Stimulated activated naive B cell treated with anti-CD40 and anti-IgM and Interleukin-4, amounts not matched to agents 10 μg/mL and 1 μg/mL and 100 μg/mL, for 72 hours (primary cell): ENCODE results near the gene ZNF407.

Experiments
- ATAC-seq, 2 donors: fragments of 150-1000 bp; cut with Tn5 transposase; replicated peaks; 2 replicates each; pipeline ENCODE4 v1.10.0; 2021; ENCODE audit warnings: moderate library complexity in 1 of 2
- DNase-seq: peaks from one replicate; pipeline ENCODE4 v3.0.0; 2021
- H3K27ac Mint-ChIP-seq: one replicate; pipeline ENCODE4 v1.8.0; 2022; ENCODE audit warnings: mild to moderate bottlenecking, mixed read lengths
- H3K27me3 Mint-ChIP-seq, 2 donors: one replicate each; pipeline ENCODE4 v1.8.0; 2022; ENCODE audit warnings: mixed read lengths in 2 of 2
- H3K36me3 Mint-ChIP-seq, 2 donors: one replicate each; pipeline ENCODE4 v1.8.0; 2022; ENCODE audit warnings: mixed read lengths in 2 of 2, mild to moderate bottlenecking in 1 of 2
- H3K4me1 Mint-ChIP-seq, 2 donors: one replicate each; pipeline ENCODE4 v1.8.0; 2022; ENCODE audit warnings: mixed read lengths in 2 of 2, mild to moderate bottlenecking in 1 of 2
- H3K4me3 Mint-ChIP-seq, 2 donors: one replicate each; pipeline ENCODE4 v1.8.0; 2022; ENCODE audit warnings: mild to moderate bottlenecking in 2 of 2, mixed read lengths in 2 of 2, moderate library complexity in 1 of 2
- H3K9me3 Mint-ChIP-seq, 2 donors: one replicate each; pipeline ENCODE4 v1.8.0; 2022; ENCODE audit warnings: mixed read lengths in 2 of 2, mild to moderate bottlenecking in 1 of 2

Gene ZNF407

DNA sequence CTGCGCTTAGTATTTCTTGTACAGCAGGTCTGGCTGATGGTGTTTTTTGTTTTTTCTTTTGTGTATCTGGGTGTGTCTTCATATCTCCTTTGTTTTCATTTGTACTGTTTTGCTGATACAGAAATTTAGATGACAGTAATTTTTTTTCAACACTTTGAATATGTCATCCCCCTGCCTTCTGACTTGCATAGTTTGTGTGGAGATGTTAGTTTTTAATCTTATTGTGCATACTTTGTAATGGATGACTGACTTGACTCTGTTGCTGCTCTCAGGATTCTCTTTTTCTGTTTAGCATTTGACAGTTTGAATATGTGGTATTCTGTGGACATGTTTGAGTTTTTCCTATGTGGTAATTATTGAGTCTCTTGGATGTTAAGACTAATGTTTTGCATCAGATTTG is 161.3 kb downstream of the ZNF407 start:
- ATAC-seq (no peak), DNase-seq (no peak)
- no peak overlapping the region for H3K27ac Mint-ChIP-seq
- H3K9me3 Mint-ChIP-seq, result peaks cover 19 to 24% of the 10 kb centered on the region in 2 donors
- H3K36me3 Mint-ChIP-seq, result peaks cover 24 to 60% of the 10 kb centered on the region in 2 donors
- H3K4me3 Mint-ChIP-seq, result no peak overlapping the region
- peaks cover 2 to 13% of the 10 kb centered on the region in 2 donors for H3K4me1 Mint-ChIP-seq
- no peaks in the 10 kb centered on the region for H3K27me3 Mint-ChIP-seq

DNA sequence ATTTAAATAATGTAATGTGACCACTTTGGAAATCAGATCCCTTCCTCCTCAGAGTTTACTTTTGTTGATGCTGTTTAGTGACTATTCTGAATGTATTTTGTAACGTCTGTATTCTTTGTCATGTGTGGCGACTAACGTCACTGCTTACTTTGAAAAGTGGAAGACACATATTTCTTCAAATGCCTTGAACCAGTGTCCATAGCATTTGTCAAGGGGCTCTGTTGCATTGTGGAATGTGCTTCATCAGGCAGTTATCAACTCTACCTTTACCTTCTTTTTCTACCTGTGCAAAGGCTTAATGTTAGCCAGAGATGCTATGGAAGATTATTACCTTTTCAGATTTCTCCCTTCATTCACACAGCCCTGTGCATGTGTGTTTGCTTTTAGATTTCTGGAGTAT is 162.4 kb downstream of the ZNF407 start:
- no peak overlapping the region for H3K4me3 Mint-ChIP-seq
- no peak for ATAC-seq
- H3K27ac Mint-ChIP-seq, result no peak overlapping the region
- no peak for DNase-seq
- H3K4me1 Mint-ChIP-seq, result peaks cover 0 to 5% of the 10 kb centered on the region in 2 donors
- peaks cover 24 to 57% of the 10 kb centered on the region in 2 donors for H3K36me3 Mint-ChIP-seq
- H3K9me3 Mint-ChIP-seq, result peaks cover 17 to 23% of the 10 kb centered on the region in 2 donors
- H3K27me3 Mint-ChIP-seq, result no peaks in the 10 kb centered on the region

DNA sequence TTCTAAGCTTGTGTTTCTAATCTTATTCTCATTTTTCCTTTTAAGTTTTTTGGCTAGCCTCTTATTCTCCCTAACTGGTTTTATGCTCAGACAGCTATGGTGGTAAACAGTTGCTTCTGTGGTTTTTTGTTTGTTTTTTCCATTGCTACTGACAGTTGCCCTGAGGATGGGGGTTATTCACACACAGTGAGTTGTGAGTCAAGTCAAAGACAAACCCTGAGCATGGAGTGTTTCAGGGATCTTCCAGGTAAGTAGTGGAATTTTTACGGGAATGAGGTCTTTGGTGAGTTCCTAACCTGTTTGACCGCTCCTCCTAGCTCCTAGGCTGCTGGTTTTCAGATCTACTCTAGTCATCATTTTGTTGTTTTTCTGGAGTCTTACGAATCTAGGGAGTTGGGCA is 162.8 kb downstream of the ZNF407 start:
- Mint-ChIP-seq H3K9me3 (peaks cover 14 to 23% of the 10 kb centered on the region in 2 donors), H3K4me3 (no peak overlapping the region), H3K4me1 (peaks cover 0 to under 1% of the 10 kb centered on the region in 2 donors), H3K27ac (no peak overlapping the region), H3K36me3 (peaks cover 24 to 56% of the 10 kb centered on the region in 2 donors), H3K27me3 (no peaks in the 10 kb centered on the region)
- DNase-seq (no peak), ATAC-seq (no peak)

DNA sequence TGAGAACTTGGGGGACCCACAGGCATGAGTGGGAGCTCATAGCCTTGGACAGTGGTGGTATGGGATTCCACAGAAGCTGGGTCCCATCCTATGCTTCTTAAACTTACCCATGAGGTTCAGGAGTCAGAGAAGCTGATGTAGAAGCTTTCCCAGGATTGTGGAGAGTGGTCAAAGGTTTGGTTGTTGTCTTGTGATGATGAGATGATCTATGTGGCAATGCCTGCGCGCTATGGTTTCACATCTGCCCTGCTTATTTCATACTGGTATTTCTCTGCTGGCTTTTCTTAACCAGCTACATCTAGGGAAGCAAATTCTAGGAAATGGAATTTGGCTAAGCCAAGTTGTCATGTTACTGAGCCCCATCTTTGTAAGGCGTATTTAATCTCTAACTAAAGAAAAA is 168.6 kb downstream of the ZNF407 start:
- H3K4me3 Mint-ChIP-seq, result no peak overlapping the region
- H3K27ac Mint-ChIP-seq, result no peak overlapping the region
- H3K4me1 Mint-ChIP-seq, result peaks cover 0 to 2% of the 10 kb centered on the region in 2 donors
- ATAC-seq (no peak), DNase-seq (no peak)
- H3K27me3 Mint-ChIP-seq, result no peaks in the 10 kb centered on the region
- H3K36me3 Mint-ChIP-seq, result peaks cover 4 to 22% of the 10 kb centered on the region in 2 donors
- peaks cover 1 to 5% of the 10 kb centered on the region in 2 donors for H3K9me3 Mint-ChIP-seq

DNA sequence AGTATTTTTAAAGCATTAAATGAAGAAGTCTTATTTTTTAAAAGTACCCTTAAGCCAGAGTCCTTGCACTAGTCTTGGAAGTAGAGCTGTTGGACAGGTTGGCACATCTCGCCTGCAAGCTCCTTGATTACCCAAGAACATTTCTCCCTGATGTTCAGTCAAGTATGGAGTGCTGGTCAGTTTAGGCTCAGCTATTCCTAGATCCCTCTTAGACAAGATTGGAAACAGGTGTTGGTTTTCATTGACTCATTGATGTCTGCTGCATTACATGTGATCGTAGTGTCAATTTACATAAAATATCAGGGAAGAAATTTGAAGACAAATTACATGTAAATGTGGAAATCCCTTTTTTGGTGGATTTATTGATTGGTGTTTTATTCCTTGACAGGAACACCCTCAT is 170.4 kb downstream of the ZNF407 start:
- H3K9me3 Mint-ChIP-seq, result peaks cover 1 to 5% of the 10 kb centered on the region in 2 donors
- no peak for ATAC-seq
- peaks cover 3 to 8% of the 10 kb centered on the region in 2 donors for H3K4me1 Mint-ChIP-seq
- H3K36me3 Mint-ChIP-seq, result peaks cover 4 to 14% of the 10 kb centered on the region in 2 donors
- H3K27ac Mint-ChIP-seq, result no peak overlapping the region
- no peak overlapping the region for H3K4me3 Mint-ChIP-seq
- no peak for DNase-seq
- no peaks in the 10 kb centered on the region for H3K27me3 Mint-ChIP-seq

DNA sequence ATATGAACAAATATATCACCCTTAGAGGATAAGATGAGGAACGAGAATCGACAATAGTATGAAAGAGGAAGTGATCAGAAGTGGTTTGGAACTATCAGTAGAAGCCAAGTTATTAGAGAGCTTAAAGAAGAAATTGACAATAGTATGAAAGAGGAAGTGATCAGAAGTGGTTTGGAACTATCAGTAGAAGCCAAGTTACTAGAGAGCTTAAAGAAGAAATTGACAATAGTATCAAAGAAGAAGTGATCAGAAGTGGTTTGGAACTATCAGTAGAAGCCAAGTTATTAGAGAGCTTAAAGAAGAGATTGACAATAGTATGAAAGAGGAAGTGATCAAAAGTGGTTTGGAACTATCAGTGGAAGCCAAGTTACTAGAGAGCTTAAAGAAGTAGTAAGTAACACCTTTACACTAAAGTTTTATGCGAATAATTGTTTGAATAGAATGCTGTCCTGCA is 175.5 kb downstream of the ZNF407 start:
- Mint-ChIP-seq H3K27me3 (no peaks in the 10 kb centered on the region), H3K36me3 (peaks cover 2 to 14% of the 10 kb centered on the region in 2 donors), H3K9me3 (no peaks in the 10 kb centered on the region), H3K27ac (no peak overlapping the region), H3K4me3 (no peak overlapping the region), H3K4me1 (peaks cover 13 to 26% of the 10 kb centered on the region in 2 donors)
- DNase-seq, result no peak
- ATAC-seq, result peak; percentile 87 to 92

DNA sequence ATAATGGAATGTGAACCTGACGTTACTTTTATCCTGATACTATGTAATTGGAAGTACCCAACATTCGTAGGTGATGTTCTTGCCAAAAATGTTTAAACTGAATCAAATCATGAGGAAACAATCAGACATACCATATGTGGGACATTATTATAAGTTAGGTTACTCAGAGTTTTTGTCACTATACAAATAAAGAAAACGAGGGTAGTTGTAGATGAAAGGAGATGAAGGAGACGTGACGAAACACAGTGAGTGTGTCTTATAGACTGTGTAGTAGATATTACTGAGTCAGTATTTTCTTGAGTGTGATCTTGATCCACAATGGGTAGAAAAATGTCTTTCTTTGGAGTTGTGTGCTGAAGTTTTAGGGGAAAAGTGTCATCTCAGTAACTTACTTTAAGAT is 176.8 kb downstream of the ZNF407 start:
- Mint-ChIP-seq H3K36me3 (peaks cover 4 to 17% of the 10 kb centered on the region in 2 donors), H3K27me3 (no peaks in the 10 kb centered on the region), H3K27ac (peak overlapping the region; percentile 11), H3K9me3 (no peaks in the 10 kb centered on the region), H3K4me1 (peaks cover 15 to 26% of the 10 kb centered on the region in 2 donors), H3K4me3 (no peak overlapping the region)
- no peak for DNase-seq
- no peak for ATAC-seq

DNA sequence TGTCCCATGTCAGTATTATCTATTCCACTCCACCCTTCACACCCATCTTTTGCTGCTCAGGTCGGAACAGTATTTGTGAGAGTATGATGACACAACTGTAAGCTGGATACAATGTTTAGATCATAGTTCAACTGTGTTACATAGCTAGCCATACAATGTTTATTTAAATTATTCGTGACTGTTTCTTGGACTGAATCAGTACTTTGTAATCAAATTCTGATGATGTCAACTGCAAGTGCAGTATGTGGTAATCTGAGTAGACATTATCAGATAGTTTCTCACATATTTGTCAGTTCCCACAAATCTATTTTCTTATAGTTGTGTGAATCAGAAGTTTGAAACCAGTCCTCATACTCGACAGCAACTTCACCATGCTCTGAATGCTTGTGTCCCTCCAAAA is 177.6 kb downstream of the ZNF407 start:
- DNase-seq, result no peak
- no peaks in the 10 kb centered on the region for H3K27me3 Mint-ChIP-seq
- H3K4me1 Mint-ChIP-seq, result peaks cover 15 to 26% of the 10 kb centered on the region in 2 donors
- ATAC-seq, result no peak
- H3K36me3 Mint-ChIP-seq, result peaks cover 4 to 17% of the 10 kb centered on the region in 2 donors
- no peak overlapping the region for H3K27ac Mint-ChIP-seq
- H3K4me3 Mint-ChIP-seq, result no peak overlapping the region
- no peaks in the 10 kb centered on the region for H3K9me3 Mint-ChIP-seq

DNA sequence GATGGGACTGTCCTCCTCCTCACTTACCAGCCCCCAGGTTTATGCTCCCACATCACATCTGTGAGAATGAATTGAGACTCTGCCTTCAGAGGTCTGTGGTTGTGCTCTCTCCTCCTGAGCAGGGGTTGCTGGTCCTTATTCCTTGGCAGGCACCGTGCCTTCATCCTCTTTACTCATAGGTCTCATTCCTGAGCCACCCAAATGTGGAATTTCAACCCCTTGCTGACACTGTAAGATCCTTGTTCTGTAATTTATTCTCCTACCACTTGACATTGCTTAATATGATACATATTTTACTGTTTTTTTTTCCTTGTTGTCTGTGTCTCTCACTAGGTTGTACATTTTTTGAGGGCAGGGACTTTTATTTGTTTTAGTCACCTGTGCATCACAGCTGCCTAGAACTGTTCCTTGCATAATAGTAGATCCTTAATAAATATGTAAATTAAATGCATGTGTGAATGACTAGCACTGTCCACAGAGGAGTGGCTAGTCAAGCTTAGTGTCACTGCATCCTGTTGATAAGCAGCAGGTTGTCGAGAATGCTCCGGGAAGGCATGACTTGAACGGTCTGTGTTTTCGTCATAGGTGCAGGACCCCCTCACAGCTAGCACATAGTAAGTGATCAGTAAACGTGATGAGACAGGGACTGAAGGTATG is 180.6 kb downstream of the ZNF407 start:
- no peaks in the 10 kb centered on the region for H3K27me3 Mint-ChIP-seq
- no peaks in the 10 kb centered on the region for H3K9me3 Mint-ChIP-seq
- no peak overlapping the region for H3K27ac Mint-ChIP-seq
- DNase-seq (no peak), ATAC-seq (no peak)
- peaks cover 12 to 15% of the 10 kb centered on the region in 2 donors for H3K4me1 Mint-ChIP-seq
- no peak overlapping the region for H3K4me3 Mint-ChIP-seq
- peaks cover 7 to 20% of the 10 kb centered on the region in 2 donors for H3K36me3 Mint-ChIP-seq

DNA sequence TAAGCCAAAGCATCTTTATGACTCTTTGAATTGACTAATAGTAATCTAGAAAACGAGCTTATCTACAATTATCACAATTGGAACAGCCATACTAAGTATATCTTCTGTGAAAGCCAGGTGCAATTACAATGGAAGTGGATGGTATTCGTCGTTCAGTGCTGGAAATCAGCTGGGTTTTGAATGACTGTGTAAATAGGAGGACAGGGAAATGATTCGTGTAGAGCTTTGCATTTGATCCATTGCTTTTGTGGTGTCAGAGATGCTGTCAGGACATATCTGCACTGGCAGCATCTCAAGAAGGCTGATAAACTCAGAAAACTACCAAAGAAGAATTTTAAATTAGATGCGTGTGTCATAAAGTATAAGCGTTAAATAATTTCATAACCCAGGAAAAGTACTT is 187.1 kb downstream of the ZNF407 start:
- no peaks in the 10 kb centered on the region for H3K4me1 Mint-ChIP-seq
- H3K36me3 Mint-ChIP-seq, result peaks cover 24 to 26% of the 10 kb centered on the region in 2 donors
- H3K9me3 Mint-ChIP-seq, result no peaks in the 10 kb centered on the region
- no peak overlapping the region for H3K27ac Mint-ChIP-seq
- ATAC-seq (no peak), DNase-seq (no peak)
- H3K4me3 Mint-ChIP-seq, result no peak overlapping the region
- H3K27me3 Mint-ChIP-seq, result no peaks in the 10 kb centered on the region

DNA sequence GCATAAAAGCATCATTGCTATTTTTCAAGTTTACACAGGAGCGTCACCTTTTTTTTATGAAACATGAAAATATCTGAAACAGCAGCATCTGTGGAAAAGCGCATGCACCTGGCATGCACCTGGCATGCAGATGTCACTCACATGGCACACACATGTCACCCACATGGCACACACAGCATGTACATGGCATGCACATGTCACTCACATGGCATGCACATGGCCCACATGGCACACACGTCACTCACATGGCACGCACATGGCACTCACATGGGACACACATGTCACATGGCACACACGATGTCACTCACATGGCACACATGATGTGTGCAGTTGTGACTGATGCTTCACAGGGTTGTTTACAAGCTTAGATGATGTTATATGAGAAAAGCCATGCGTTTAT is 188.0 kb downstream of the ZNF407 start:
- Mint-ChIP-seq H3K4me1 (no peaks in the 10 kb centered on the region), H3K4me3 (no peak overlapping the region), H3K27ac (no peak overlapping the region), H3K9me3 (no peaks in the 10 kb centered on the region), H3K27me3 (no peaks in the 10 kb centered on the region), H3K36me3 (peaks cover 26 to 28% of the 10 kb centered on the region in 2 donors)
- ATAC-seq (no peak), DNase-seq (no peak)

DNA sequence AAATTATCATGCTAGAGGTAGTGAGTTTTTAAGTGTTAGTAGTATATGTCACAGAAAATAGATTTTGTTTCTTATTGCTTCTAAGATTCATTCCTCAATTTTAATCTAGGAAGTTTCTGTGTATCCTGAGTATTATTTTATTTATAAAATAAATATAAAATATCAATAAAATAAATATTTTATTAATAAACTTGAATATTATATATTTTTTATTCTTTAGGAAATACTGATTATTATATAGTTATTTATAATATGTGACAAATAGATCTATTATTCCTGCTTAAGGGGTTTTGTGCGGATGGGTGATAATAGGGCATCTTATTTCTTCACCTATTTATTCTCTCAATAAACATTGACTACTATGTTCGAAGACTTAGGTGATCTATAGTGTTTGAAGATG is 191.0 kb downstream of the ZNF407 start:
- Mint-ChIP-seq H3K4me1 (no peaks in the 10 kb centered on the region), H3K4me3 (no peak overlapping the region), H3K27me3 (no peaks in the 10 kb centered on the region), H3K9me3 (no peaks in the 10 kb centered on the region), H3K27ac (no peak overlapping the region), H3K36me3 (peaks cover 23 to 32% of the 10 kb centered on the region in 2 donors)
- no peak for ATAC-seq
- DNase-seq, result no peak

DNA sequence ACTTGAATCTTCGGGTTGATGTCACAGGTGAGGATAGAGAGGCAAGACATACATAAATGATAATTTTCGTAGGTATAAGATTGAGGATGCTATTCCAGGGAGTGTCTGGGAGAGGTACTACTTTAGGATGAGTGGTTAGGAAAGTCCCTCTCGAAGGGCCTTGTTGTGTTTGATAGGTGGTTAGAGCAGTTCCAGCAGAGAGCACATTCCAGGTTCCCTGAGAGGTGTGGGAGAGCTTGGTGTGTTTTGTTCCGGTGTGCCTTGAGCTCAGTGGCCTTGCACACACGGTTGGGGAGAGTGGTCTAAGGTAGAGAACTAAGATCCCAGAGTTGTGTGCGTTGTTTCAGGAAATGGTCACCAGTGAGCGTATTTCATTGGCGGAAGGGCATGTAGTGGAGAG is 191.4 kb downstream of the ZNF407 start:
- Mint-ChIP-seq H3K27ac (no peak overlapping the region), H3K4me3 (no peak overlapping the region), H3K27me3 (no peaks in the 10 kb centered on the region), H3K4me1 (no peaks in the 10 kb centered on the region), H3K36me3 (peaks cover 25 to 32% of the 10 kb centered on the region in 2 donors), H3K9me3 (no peaks in the 10 kb centered on the region)
- DNase-seq (no peak), ATAC-seq (no peak)

DNA sequence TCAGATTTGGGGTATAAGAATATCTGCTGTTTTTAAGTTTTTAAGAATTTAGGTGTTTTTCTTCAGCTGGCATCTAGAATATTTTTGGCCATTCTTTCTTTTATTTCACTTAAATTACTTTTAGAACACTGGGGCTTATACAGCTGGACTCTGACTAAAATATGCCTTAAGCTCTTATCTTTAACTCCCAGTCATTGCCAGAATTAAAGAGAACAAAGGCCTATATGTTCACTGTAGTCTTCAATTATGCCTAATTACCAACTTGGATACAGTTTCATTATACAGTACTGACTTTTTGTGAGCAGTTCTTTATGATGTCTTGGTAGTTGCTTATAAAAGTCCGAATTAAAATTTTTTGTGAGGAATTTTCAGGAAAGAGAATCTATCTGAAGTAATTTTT is 192.8 kb downstream of the ZNF407 start:
- DNase-seq (no peak), ATAC-seq (no peak)
- H3K9me3 Mint-ChIP-seq, result no peaks in the 10 kb centered on the region
- no peak overlapping the region for H3K4me3 Mint-ChIP-seq
- peaks cover 21 to 25% of the 10 kb centered on the region in 2 donors for H3K36me3 Mint-ChIP-seq
- H3K27me3 Mint-ChIP-seq, result no peaks in the 10 kb centered on the region
- H3K4me1 Mint-ChIP-seq, result no peaks in the 10 kb centered on the region
- no peak overlapping the region for H3K27ac Mint-ChIP-seq

DNA sequence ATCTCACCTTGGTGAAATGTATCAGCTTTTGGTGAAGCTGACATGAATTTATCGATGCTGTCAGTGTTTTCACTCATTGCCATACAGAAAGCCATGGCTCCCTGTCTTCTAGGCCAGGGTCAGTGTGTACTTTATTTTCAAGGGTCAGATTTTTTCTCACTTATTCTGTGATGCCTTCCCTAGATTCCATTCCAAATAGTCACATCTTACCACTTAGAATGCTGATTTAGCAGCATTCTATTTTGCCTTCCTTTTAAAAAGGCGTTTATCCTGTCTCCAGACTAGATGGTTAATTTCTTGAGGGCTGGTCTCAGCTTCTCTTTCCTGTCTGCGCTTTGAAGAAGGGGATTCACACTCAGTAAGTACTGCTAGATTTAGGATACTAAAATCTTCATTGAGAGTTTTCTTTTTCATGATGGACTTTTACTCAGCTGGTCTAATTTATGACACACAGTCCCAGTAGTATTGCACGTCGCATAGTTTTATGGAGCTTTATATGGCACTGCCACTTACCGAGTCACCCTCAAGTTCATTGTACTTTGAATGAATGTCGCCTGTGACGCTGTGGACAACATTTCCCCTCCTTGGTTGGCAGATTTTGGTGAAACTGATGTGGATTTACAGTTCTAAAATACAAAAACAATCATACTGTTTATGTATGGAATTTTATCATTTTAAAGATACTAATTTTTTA is 194.0 kb downstream of the ZNF407 start:
- no peak for ATAC-seq
- no peak overlapping the region for H3K4me3 Mint-ChIP-seq
- peaks cover 0 to 3% of the 10 kb centered on the region in 2 donors for H3K4me1 Mint-ChIP-seq
- peaks cover 17 to 22% of the 10 kb centered on the region in 2 donors for H3K36me3 Mint-ChIP-seq
- H3K9me3 Mint-ChIP-seq, result no peaks in the 10 kb centered on the region
- no peak overlapping the region for H3K27ac Mint-ChIP-seq
- H3K27me3 Mint-ChIP-seq, result no peaks in the 10 kb centered on the region
- no peak for DNase-seq
